Thymus (tissue), 11 donors: ENCODE data around the gene TMC1. TPM values are rescaled to one million over a fixed set of nuclear protein-coding genes. Genes with fewer than 3 reads are reported as not detected.
"Not testable (repeated sequence)": the region's sequence is repeated elsewhere in the genome, so short reads cannot be mapped to it uniquely, and the experiment has no call there.

Source experiments
- DNase-seq, 9 donors: peaks; one replicate each; pipeline ENCODE4 v3.0.0-alpha.2; 2013; ENCODE audit warnings: low spot score in 9 of 9, low read depth in 6 of 9, missing footprints in 1 of 9
- H3K27ac ChIP-seq, 2 donors: one replicate each; pipeline ENCODE4 v1.5.1; 2013; ENCODE audit warnings: control low read depth in 1 of 2, low read depth in 1 of 2, low read length in 1 of 2, mild to moderate bottlenecking in 1 of 2, moderate library complexity in 1 of 2
- H3K27me3 ChIP-seq, 2 donors: one replicate each; pipeline ENCODE4 v1.5.1; 2013; ENCODE audit warnings: low read length in 1 of 2; ENCODE audit not compliant: control insufficient read depth in 2 of 2, insufficient read depth in 1 of 2
- H3K36me3 ChIP-seq, 2 donors: one replicate each; pipeline ENCODE4 v1.5.1; 2013; ENCODE audit warnings: low read length in 1 of 2, mild to moderate bottlenecking in 1 of 2, moderate library complexity in 1 of 2; ENCODE audit not compliant: control insufficient read depth in 2 of 2, insufficient read depth in 2 of 2
- H3K4me1 ChIP-seq, 2 donors: one replicate each; pipeline ENCODE4 v1.5.1; 2013; ENCODE audit warnings: low read length in 2 of 2; ENCODE audit not compliant: control insufficient read depth in 2 of 2, insufficient read depth in 2 of 2
- H3K4me3 ChIP-seq, 2 donors: one replicate each; pipeline ENCODE4 v1.5.1; 2013; ENCODE audit warnings: low read length in 2 of 2, control low read depth in 1 of 2, mild to moderate bottlenecking in 1 of 2
- H3K9me3 ChIP-seq, 2 donors: one replicate each; pipeline ENCODE4 v1.5.1; 2013; ENCODE audit warnings: low read length in 1 of 2, mild to moderate bottlenecking in 1 of 2; ENCODE audit not compliant: control insufficient read depth in 2 of 2, insufficient read depth in 1 of 2
- WGBS: extraction: QIAGEN DNeasy Blood & Tissue Kit; methylation state at CpG from one replicate; pipeline ENCODE4 v1.1.7; 2013; 5-methylcytosine and 5-hydroxymethylcytosine counted together
- polyA plus RNA-seq: library from polyadenylated mRNA; stranded (reverse); fragments of 200-250 nt; gene quantifications from one replicate; pipeline ENCODE4 v1.2.3, GENCODE V29; 2013
- total RNA-seq: library from RNA; stranded (reverse); fragments of 120-200 nt; gene quantifications from one replicate; pipeline ENCODE4 v1.2.4, GENCODE V29; 2013
- donor health status: healthy.

The TMC1 gene
- total and polyA plus RNA-seq, 2 donors, result 0.28 to 0.59 TPM

GRCh38 chr9:72480921-72481320 lies 40.5 kb upstream of the TMC1 start:
- H3K4me3 ChIP-seq, result no peak overlapping the region
- H3K27ac ChIP-seq, result no peak overlapping the region
- no peak for DNase-seq
- no peaks in the 10 kb centered on the region for H3K36me3 ChIP-seq
- no peaks in the 10 kb centered on the region for H3K9me3 ChIP-seq
- no peaks in the 10 kb centered on the region for H3K27me3 ChIP-seq
- 97% methylated on average over 1 of the region's 1 CpG for WGBS
- H3K4me1 ChIP-seq, result peaks cover 0 to 5% of the 10 kb centered on the region in 2 donors

- no peaks in the 10 kb centered on the region for H3K36me3 ChIP-seq
- H3K27me3 ChIP-seq, result no peaks in the 10 kb centered on the region
- 91% methylated on average over 3 of the region's 3 CpGs for WGBS
- H3K4me1 ChIP-seq, result no peaks in the 10 kb centered on the region
- H3K4me3 ChIP-seq, result no peak overlapping the region
- no peak overlapping the region for H3K27ac ChIP-seq
- no peak for DNase-seq
- H3K9me3 ChIP-seq, result no peaks in the 10 kb centered on the region
These were observed 35.4 kb upstream of the TMC1 start for GRCh38 chr9:72485821-72486593.

GRCh38 chr9:72486594-72486955 lies 34.8 kb upstream of the TMC1 start:
- no peak for DNase-seq
- Histone ChIP-seq H3K27me3 (no peaks in the 10 kb centered on the region), H3K4me1 (no peaks in the 10 kb centered on the region), H3K4me3 (no peak overlapping the region), H3K27ac (no peak overlapping the region), H3K9me3 (no peaks in the 10 kb centered on the region), H3K36me3 (no peaks in the 10 kb centered on the region)
- WGBS, result 75% methylated on average over 1 of the region's 1 CpG

- WGBS, result 94% methylated on average over 4 of the region's 4 CpGs
These were observed 33.7 kb upstream of the TMC1 start for GRCh38 chr9:72487665-72488064.

GRCh38 chr9:72489986-72490385 lies 31.4 kb upstream of the TMC1 start:
- Histone ChIP-seq H3K36me3 (no peaks in the 10 kb centered on the region), H3K27me3 (no peaks in the 10 kb centered on the region), H3K4me1 (no peaks in the 10 kb centered on the region), H3K9me3 (no peaks in the 10 kb centered on the region), H3K4me3 (no peak overlapping the region), H3K27ac (no peak overlapping the region)
- 90% methylated on average over 1 of the region's 1 CpG for WGBS
- no peak for DNase-seq

More at GRCh38 chr9:72487665-72488064, 33.7 kb upstream of the TMC1 start:
- not testable (repeated sequence) for H3K4me1 ChIP-seq, H3K9me3 ChIP-seq, H3K36me3 ChIP-seq, DNase-seq, H3K27ac ChIP-seq, H3K27me3 ChIP-seq, H3K4me3 ChIP-seq

- H3K36me3 ChIP-seq, result no peaks in the 10 kb centered on the region
- H3K4me1 ChIP-seq, result no peaks in the 10 kb centered on the region
- H3K9me3 ChIP-seq, result no peaks in the 10 kb centered on the region
- DNase-seq, result no peak
- H3K4me3 ChIP-seq, result no peak overlapping the region
- no peak overlapping the region for H3K27ac ChIP-seq
- WGBS, result 98% methylated on average over 2 of the region's 2 CpGs
- H3K27me3 ChIP-seq, result no peaks in the 10 kb centered on the region
These were observed 30.2 kb upstream of the TMC1 start for GRCh38 chr9:72491242-72491641.

GRCh38 chr9:72494051-72494450 lies 27.4 kb upstream of the TMC1 start:
- no peak for DNase-seq
- H3K4me3 ChIP-seq, result no peak overlapping the region
- H3K36me3 ChIP-seq, result no peaks in the 10 kb centered on the region
- no peaks in the 10 kb centered on the region for H3K9me3 ChIP-seq
- H3K27ac ChIP-seq, result no peak overlapping the region
- H3K4me1 ChIP-seq, result no peaks in the 10 kb centered on the region
- no peaks in the 10 kb centered on the region for H3K27me3 ChIP-seq

GRCh38 chr9:72497447-72498046 lies 23.9 kb upstream of the TMC1 start:
- H3K9me3 ChIP-seq, result no peaks in the 10 kb centered on the region
- H3K27ac ChIP-seq, result no peak overlapping the region
- H3K4me3 ChIP-seq, result no peak overlapping the region
- 90% methylated on average over 9 of the region's 9 CpGs for WGBS
- no peaks in the 10 kb centered on the region for H3K4me1 ChIP-seq
- no peaks in the 10 kb centered on the region for H3K27me3 ChIP-seq
- H3K36me3 ChIP-seq, result no peaks in the 10 kb centered on the region
- DNase-seq, result no peak

GRCh38 chr9:72506615-72507014 lies 14.8 kb upstream of the TMC1 start:
- WGBS, result 95% methylated on average over 3 of the region's 3 CpGs
- H3K27me3 ChIP-seq, result no peaks in the 10 kb centered on the region

More at GRCh38 chr9:72506615-72507014, 14.8 kb upstream of the TMC1 start:
- no peak overlapping the region for H3K27ac ChIP-seq
- no peaks in the 10 kb centered on the region for H3K4me1 ChIP-seq
- no peak overlapping the region for H3K4me3 ChIP-seq
- DNase-seq, result no peak
- no peaks in the 10 kb centered on the region for H3K36me3 ChIP-seq
- no peaks in the 10 kb centered on the region for H3K9me3 ChIP-seq
